OCI-M2 (cell line): ENCODE data around the gene EXOC4.

ENCODE experiments used
- DNase-seq: peaks from one replicate; lab custom pipeline; 2025; ENCODE audit not compliant: unreplicated experiment; lab: John Stamatoyannopoulos, UW

The EXOC4 gene

GRCh38 chr7:133815611-133816210 is 562.8 kb downstream of the EXOC4 start:
- DNase-seq, result peak; percentile 20

- DNase-seq, result no peak
Measured at GRCh38 chr7:133819695-133820094, 566.8 kb downstream of the EXOC4 start.

- DNase-seq, result no peak
Measured at GRCh38 chr7:133820584-133820983, 567.7 kb downstream of the EXOC4 start.

- no peak for DNase-seq
Measured at GRCh38 chr7:133821171-133821570, 568.3 kb downstream of the EXOC4 start.

- no peak for DNase-seq
Measured at GRCh38 chr7:133822001-133822641, 569.2 kb downstream of the EXOC4 start.

- no peak for DNase-seq
Measured at GRCh38 chr7:133822868-133823552, 570.1 kb downstream of the EXOC4 start.

GRCh38 chr7:133824132-133824531 is 571.3 kb downstream of the EXOC4 start:
- DNase-seq, result no peak

- no peak for DNase-seq
Measured at GRCh38 chr7:133827707-133828623, 575.1 kb downstream of the EXOC4 start.

- no peak for DNase-seq
Measured at GRCh38 chr7:133828906-133829305, 576.0 kb downstream of the EXOC4 start.

GRCh38 chr7:133829336-133829897 is 576.5 kb downstream of the EXOC4 start:
- DNase-seq, result no peak

GRCh38 chr7:133830081-133830480 is 577.2 kb downstream of the EXOC4 start:
- DNase-seq, result peak; percentile 85

- DNase-seq, result no peak
Measured at GRCh38 chr7:133836666-133837065, 583.8 kb downstream of the EXOC4 start.

- DNase-seq, result no peak
Measured at GRCh38 chr7:133837224-133837623, 584.3 kb downstream of the EXOC4 start.

GRCh38 chr7:133839121-133839520 is 586.2 kb downstream of the EXOC4 start:
- no peak for DNase-seq

- no peak for DNase-seq
Measured at GRCh38 chr7:133843341-133843740, 590.5 kb downstream of the EXOC4 start.

- no peak for DNase-seq
Measured at GRCh38 chr7:133845005-133845404, 592.1 kb downstream of the EXOC4 start.

- no peak for DNase-seq
Measured at GRCh38 chr7:133846203-133846945, 593.5 kb downstream of the EXOC4 start.

GRCh38 chr7:133850497-133851280 is 597.8 kb downstream of the EXOC4 start:
- no peak for DNase-seq

- no peak for DNase-seq
Measured at GRCh38 chr7:133851411-133851810, 598.5 kb downstream of the EXOC4 start.
